ENCODE data around the gene SCCPDH.

DNA sequence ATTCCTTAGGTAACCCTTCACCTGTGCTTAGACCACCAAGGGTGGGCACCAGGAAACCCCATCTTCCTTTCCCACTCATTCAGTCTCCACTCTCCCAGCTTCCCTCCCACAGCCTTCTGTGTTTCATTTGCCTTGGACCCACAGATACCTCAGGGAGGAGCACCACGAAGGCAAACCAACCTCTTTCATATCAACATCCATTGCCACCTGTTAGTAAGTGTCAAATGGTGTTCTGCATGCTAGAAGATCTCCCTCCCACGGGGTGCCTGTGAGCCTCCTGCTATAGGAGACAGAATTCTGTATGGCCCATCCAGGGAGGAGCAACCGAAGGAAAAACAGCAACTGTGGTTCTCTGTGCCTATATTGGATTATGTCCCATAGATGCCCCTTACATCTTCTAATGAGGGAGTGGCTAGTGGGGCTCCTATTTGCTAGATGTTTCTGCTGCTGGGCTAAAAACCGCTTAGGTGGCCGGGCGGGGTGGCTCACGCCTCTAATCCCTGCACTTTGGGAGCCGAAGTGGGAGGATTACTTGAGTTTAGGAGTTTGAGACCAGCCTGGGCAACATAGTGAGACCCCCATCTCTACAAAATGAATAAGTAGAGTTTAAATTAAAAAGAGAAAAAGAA, 25.6 kb upstream of the SCCPDH start:
- TF ChIP-seq CTCF (IDR thresholded peaks at IDR 0.05; ENCODE audit: poor library complexity) (no peak), EZH2 (IDR thresholded peaks at IDR 0.05; ENCODE audit: borderline replicate concordance) (no peak), EZH2phosphoT487 (IDR thresholded peaks at IDR 0.05; ENCODE audit: low read depth, severe bottlenecking, unreplicated experiment) (no peak)

Data from hepatocyte (in vitro differentiated cells).